GM21723 (cell line): ENCODE measurements around the gene GP1BA.

Experiments used
- ATAC-seq: cut with Tn5 transposase; IDR thresholded peaks from one replicate; pipeline ENCODE4 v1.9.1; 2021; ENCODE audit warnings: mild to moderate bottlenecking, moderate library complexity; ENCODE audit not compliant: unreplicated experiment

Gene GP1BA

GRCh38 chr17:4937553-4937952 is 5.5 kb downstream of the GP1BA start:
- ATAC-seq: no peak

- ATAC-seq: no peak
Measured at GRCh38 chr17:4938069-4938491, 6.0 kb downstream of the GP1BA start.

GRCh38 chr17:4938688-4939545 is 6.8 kb downstream of the GP1BA start:
- peak; percentile 4 for ATAC-seq

- peak; percentile 16 for ATAC-seq
Measured at GRCh38 chr17:4939546-4939795, 7.4 kb downstream of the GP1BA start.

GRCh38 chr17:4939796-4940554 is 7.9 kb downstream of the GP1BA start, which contains the start of the genes RNF167 and SLC25A11:
TSS of gene RNF167 (plus strand) at chr17:4940268. CDS start at chr17:4940910, 642 bp downstream.
TSS of gene SLC25A11 (minus strand) at chr17:4940046. CDS start at chr17:4939910, 136 bp downstream.
- ATAC-seq: peak; percentile 69

- ATAC-seq: peak; percentile 5
Measured at GRCh38 chr17:4940555-4941318, 8.7 kb downstream of the GP1BA start.

GRCh38 chr17:4941319-4941610 is 9.2 kb downstream of the GP1BA start:
- no peak for ATAC-seq

- ATAC-seq: no peak
Measured at GRCh38 chr17:4942760-4943508, 10.9 kb downstream of the GP1BA start.

- no peak for ATAC-seq
Measured at GRCh38 chr17:4944163-4944553, 12.1 kb downstream of the GP1BA start.

GRCh38 chr17:4944554-4945175 is 12.6 kb downstream of the GP1BA start:
- no peak for ATAC-seq

GRCh38 chr17:4945176-4945943 is 13.3 kb downstream of the GP1BA start:
- peak; percentile 28 for ATAC-seq

GRCh38 chr17:4945944-4946280 is 13.8 kb downstream of the GP1BA start:
- no peak for ATAC-seq

GRCh38 chr17:4946312-4946976 is 14.4 kb downstream of the GP1BA start:
- no peak for ATAC-seq

- no peak for ATAC-seq
Measured at GRCh38 chr17:4947010-4947410, 14.9 kb downstream of the GP1BA start.

GRCh38 chr17:4947411-4948165 is 15.5 kb downstream of the GP1BA start:
- no peak for ATAC-seq

GRCh38 chr17:4948166-4948930 is 16.3 kb downstream of the GP1BA start, which contains the start of gene PFN1:
TSS of gene PFN1 (minus strand) at chr17:4948530. CDS start at chr17:4948394, 136 bp downstream.
- peak; percentile 15 for ATAC-seq

- peak; percentile 29 for ATAC-seq
Measured at GRCh38 chr17:4948931-4949320, 16.8 kb downstream of the GP1BA start.
